Uterus (tissue), 2 donors: Measurements from ENCODE around the gene C3orf62.

Source experiments
- CTCF ChIP-seq, 4 experiments: fragments of 200-600 bp in 2 of 4; fragments of 450-650 bp in 2 of 4; sonication (generic) in 2 of 4; IDR thresholded peaks; one replicate each; pipeline ENCODE4 v1.5.1; 2016 to 2019; ENCODE audit warnings: antibody characterized with exemption in 4 of 4, mild to moderate bottlenecking in 2 of 4, moderate library complexity in 1 of 4
- POLR2A ChIP-seq, 2 donors: fragments of 450-650 bp; IDR thresholded peaks; one replicate each; pipeline ENCODE4 v1.6.1; 2016; ENCODE audit warnings: antibody characterized with exemption in 2 of 2, mild to moderate bottlenecking in 1 of 2, moderate library complexity in 1 of 2

DNA sequence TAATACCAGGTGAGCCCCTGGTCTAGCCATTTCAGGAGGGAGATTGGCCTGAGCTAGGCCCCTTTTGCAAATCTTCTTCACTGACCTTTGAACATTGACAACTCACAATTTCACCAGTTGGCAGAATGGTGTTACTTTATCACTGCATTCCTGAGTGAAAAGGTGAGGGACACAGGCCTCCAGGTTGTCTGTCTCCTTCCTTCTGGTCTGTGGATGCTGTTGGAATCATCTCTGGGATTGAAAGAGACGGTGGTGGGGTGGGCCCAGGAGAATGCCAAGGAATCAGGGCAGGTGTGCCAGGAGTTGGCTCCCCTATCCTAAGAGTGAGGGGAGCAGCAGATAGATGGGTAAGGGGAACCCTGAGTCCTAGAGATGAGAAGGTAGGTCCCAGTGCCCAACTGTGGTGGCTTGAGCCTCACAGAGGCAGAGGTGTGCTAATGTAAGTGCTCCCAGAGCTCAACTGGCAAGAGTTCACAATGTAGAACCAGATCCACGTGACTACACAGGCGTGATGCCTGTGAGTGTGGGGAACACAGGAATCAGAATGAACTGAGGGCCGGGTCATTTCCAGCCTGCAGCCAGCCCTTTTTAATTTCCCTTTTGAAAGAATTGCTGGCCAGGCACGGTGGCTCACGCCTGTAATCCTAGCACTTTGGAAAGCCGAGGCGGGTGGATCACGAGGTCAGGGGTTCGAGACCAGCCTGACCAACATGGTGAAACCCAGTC is 11.2 kb downstream of the C3orf62 start:
- no peak for TF ChIP-seq CTCF (IDR thresholded peaks at IDR 0.05)
- TF ChIP-seq POLR2A (IDR thresholded peaks at IDR 0.05): no peak
